ENCODE data around the gene ETV3.

- TF ChIP-seq CTCF (IDR thresholded peaks at IDR 0.05 in 4 of 5, conservative IDR thresholded peaks at IDR 0.05 in 1 of 5) (no peak), POLR2A (IDR thresholded peaks at IDR 0.05) (no peak)
Measured at GRCh38 chr1:157124855-157125254, 13.3 kb downstream of the ETV3 start.

Measured in gastrocnemius medialis (tissue), 4 donors.